Measurements from ENCODE around the gene RAET1E.

DNA sequence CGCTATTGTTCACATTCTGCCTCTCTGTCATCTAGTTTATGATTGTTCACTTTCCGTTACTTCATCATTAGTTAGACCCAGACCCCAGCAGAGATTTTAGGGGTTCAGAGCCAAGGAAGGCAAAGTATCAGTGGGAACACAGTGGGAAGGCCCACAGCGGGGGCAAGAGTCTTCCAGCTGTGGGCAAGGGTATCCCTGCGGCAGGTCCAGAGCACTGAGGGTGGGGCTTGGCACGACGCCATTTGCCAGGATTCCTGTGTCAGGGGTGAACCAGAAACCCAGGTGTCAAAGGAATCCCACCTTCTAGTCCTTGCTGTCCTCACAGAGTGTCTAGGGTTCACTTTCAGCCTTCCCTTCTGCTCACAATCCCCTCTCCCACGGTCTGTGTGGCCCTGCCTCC lies 13.3 kb downstream of the RAET1E start:
- TF ChIP-seq GATA2 (IDR thresholded peaks at IDR 0.05; ENCODE audit: low read depth, low read length) (no peak), GATA3 (IDR thresholded peaks at IDR 0.05; ENCODE audit: low read depth, low read length) (no peak)

Measured in SH-SY5Y (cell line).